Hematopoietic multipotent progenitor cell treated with erythropoietin and hydrocortisone succinate and interleukin-3 and kit ligand, for 8 days (in vitro differentiated cells): ENCODE data around the gene EPHA1.
A peak's percentile ranks its signal among the peaks of the same experiment; 100 is the strongest.

Experiments used
- DNase-seq: peaks from one replicate; pipeline ENCODE4 v3.0.0-alpha.2; 2015

The EPHA1 gene

DNA sequence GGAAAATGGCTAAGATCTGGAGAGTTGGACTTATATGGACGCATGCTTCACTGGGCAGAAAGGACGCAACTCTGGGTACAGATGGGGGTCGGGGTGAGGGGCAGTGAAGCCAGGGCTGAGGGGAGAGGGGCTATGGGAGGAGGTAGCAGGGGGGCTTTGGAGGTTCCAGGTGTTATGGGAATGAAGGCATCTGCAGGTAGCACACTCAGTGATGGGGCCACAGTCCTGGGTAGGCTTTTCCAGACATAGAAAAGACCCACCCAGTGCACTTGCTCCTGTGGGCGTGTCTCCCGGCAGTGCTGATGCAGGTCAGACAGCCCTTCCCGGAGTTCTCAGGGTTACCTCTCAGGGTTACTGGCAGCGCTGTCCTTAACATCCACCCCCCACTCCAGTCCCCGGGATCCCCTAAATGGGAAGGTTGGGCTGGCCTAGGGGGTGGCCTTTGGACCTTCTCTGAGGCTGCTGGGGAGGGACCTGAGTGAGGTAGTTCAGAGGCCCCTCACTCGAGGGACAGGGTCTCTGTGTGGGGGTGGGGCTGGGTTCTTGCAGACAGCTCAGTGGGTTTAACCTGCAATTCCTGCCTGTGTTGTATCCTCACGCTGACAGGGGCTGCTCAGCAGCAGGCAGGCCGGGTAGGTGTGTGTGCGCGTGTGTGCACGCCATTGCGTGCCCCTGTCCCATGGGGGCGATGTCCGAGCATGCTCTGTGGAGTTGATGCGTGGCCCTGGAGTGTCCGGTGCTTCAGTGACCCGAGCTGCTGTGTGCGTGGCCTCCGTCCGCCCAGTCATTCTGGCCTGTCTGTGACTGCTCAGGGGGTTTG, 21.3 kb downstream of the EPHA1 start:
- no peak for DNase-seq

DNA sequence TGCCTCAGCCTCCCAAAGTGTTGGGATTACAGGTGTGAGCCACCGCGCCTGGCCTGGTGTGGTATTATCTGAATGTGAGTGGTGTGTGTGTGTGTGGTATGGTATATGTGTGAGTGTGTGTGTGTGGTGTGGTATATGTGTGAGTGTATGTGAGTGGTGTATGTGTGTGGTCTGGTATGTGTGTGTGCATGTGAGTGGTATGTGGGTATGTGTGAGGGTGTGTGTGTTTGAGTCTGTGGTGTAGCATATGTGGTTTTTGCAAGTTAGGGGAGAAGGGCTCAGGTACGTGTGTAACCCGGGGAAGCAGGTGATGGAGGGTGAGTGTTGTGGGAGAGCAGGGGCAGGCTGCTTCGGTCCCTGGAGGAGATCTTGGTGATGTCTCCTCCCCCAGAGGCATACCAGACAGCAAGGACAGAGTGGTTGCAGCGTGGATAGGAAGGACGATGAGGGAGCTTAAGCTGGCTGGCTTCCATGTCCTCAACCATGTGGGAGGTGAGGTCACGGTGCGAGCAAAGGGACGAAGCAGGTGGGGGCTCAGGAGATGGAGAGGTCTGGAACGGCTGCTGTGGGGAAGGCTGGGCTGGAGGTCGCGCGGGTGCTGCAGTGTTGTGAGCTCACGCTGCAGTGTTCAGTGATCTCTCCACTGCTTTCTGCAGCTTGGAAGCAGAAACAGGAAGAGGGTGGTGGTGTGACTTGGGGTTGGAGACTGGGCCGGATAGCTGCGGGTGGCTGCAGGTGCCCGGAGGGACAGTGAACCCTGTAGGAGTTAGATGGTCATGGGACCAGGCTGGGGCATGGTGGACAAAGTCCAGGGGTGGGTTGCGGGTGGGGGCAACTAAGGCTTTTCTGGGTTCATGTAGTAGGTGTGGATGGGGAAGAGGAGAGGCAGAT, 22.5 kb downstream of the EPHA1 start:
- no peak for DNase-seq

DNA sequence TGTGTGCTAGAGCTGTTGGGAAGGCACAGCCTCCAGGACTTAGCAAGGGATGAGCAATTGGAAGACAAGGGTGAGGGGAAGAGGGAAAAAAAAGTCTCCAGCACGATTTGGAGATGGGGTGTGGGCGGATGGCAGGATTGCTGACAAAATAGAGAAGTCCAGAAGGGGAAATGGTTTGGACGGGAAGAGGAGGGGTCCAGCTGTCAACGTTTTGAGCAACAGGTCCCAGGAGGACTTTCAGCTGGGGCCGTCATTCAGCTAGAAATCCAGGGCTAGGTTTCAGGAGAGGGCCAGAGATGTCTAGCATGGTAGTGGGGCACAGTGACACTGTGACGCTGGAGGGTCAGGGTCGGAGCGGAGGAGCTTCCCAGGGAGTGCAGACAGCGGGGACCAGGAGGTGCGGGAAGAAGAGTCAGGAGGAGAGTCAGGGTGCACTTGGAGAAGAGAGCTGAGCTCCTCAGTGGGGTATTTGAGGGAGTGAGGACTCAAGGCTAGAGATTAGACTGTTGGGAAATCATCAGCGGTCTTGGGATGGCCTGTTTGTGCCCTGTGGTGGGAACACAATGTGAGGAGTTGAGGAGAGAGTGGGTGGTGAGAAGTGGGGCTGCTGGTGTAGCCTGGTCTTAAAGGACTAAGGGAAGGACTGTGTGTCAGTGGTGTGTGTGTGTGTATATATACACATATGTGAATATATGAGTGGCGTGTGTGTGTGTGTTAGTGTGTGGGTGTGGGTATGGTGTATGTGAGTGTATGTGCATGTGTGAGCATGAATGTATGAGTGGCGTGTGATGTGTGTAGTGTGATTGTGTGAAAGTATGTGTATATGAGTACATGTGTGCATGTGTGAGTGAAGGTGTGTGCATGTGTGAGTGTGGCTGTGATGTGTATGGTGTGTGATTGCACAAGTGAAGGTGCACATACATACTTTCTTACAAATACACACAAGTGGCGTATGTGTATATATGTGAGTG, 23.7 kb downstream of the EPHA1 start:
- no peak for DNase-seq

DNA sequence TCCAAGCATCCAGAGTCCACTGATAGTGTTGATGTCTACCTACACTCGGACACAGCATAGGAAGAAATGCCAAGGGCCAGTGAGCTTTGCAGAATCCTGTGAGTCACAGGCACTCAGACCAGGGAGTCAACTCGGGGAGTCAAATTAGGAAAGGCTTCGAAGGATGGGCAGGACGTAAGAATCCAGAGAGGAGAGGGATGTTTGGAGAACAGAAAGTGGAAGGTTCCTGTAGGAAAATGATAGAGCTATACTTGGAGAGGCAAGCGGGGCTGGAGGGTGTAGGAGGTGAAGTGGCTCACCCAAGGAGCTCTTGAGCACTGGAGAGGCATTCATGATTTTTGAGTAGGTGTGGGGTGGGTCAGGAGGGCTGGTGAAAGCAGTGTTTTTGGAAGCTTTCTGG, 24.5 kb downstream of the EPHA1 start:
- no peak for DNase-seq

DNA sequence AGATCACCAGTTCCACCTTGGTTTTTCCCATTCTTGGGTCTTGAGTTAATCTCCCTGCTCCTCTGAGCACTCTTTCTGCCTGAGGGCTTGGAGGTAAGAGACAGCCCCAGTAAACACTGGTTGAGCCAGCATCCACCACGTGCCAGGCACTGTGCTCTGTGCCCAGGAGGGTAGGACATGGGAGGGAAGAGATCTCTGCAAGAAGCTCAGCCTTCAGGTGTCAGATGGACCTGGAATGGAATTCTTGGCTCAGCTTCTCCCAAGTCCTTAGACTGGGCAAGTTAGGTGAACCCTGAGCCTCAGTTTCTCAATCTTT, 25.1 kb downstream of the EPHA1 start:
- DNase-seq = no peak

DNA sequence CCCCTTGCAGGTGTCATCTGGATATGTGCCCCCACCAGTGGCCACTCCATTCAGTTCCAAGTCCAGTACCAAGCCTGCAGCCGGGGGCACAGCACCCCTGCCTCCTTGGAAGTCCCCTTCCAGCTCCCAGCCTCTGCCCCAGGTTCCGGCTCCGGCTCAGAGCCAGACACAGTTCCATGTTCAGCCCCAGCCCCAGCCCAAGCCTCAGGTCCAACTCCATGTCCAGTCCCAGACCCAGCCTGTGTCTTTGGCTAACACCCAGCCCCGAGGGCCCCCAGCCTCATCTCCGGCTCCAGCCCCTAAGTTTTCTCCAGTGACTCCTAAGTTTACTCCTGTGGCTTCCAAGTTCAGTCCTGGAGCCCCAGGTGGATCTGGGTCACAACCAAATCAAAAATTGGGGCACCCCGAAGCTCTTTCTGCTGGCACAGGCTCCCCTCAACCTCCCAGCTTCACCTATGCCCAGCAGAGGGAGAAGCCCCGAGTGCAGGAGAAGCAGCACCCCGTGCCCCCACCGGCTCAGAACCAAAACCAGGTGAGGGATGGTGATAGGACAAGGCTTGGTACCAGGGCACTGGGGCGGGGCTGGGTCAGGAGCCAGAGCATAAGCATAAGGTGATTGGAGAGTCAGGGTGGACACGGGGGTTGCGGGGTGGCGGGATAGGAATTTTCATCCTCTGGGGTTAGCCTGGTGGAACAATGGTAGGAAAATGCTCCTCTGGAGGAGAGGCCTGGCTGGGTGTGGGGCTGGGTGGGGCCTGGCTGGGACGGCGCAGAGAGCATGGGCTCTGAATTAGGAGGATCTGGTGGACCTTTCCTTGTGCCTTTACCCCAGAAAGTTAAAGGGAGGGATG, 25.6 kb downstream of the EPHA1 start:
- DNase-seq = no peak

DNA sequence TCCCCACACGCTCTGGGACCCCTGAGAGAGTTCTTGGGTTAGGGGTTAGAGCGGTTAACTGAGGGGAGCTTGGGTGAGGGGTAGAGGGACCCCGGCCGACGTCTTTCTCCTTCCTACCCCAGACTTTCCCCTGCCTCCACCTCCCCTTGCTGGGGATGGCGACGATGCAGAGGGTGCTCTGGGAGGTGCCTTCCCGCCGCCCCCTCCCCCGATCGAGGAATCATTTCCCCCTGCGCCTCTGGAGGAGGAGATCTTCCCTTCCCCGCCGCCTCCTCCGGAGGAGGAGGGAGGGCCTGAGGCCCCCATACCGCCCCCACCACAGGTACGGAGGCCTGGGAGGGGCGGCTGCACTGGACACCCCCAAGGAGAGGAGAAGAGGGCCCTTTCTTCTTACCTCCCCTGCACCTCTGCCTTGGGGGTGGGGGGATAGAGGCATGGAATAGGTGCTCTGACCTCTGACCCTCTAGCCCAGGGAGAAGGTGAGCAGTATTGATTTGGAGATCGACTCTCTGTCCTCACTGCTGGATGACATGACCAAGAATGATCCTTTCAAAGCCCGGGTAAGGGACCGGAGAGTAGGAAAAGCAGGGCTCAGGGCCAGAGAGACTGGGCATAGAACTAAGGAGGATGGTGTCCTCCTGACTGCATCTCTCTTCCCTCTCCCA, 26.4 kb downstream of the EPHA1 start:
- no peak for DNase-seq

DNA sequence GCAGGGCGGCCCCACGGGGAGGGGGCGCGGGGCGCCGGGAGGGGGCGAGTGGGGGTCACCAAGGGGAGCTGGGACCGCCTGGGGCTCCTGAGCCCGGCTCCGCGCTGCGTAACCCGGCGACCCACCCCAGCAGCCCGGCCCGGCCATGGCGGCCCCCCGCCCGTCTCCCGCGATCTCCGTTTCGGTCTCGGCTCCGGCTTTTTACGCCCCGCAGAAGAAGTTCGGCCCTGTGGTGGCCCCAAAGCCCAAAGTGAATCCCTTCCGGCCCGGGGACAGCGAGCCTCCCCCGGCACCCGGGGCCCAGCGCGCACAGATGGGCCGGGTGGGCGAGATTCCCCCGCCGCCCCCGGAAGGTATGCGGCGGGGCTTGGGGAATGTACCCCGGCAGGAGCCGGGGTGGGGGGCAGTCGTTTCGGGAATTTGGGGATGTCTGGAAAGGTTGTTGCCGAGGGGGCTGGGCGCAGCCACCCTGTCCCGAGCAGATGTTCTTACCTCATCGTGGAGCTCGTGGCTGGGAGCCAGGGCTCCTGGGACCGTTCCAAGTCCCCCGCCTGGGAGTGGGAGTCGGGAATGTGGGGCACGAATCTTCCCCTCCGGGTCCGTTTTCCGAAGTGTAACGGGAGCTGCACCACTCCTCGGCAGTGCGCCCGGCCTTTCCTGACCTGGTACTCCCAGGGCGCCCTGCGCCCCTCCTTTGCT, 27.1 kb downstream of the EPHA1 start:
- no peak for DNase-seq

DNA sequence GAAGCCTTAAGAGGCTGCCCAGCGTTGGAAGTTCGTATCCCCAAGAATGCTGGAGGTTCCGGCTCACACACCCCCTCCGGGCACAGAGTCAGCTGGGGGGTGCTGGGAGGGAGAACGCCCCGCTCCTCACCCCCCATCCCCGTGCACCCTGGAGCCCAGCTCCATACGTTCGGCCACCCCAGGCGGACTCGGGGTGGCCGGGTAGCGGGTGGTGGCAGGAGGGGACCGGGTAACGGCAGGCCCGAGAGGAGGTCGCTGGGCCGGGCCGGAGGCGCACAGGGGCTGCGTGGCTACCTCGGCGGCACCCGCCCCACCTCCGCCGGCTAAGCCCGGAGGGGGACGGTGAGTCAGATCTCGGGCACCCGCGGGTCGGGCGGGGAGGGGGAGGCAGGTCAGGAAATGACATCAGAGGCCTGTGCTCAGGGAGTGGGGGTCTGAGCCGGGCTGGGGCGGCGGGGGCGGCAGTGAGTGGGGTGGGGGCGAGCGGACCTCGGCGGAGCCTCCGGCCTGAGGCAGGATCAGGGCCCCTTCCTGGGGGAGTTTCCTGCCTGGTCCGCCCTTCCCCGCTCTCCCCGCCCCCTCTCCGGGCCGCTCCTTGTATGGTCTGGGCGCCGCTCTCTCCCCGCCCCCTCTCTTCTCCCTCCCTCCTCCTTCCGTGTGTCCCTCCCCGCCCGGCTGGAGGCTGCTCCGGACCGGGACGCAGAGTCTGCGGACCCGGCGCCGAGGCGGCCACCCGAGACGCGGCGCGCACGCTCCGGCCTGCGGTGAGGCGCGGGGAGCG, 27.8 kb downstream of the EPHA1 start, which contains the start of gene ZYX:
Gene ZYX (plus strand): TSS at position 700 of the 781 bp plus-strand sequence. CDS start 227 bp downstream, outside the sequence.
- DNase-seq = peak; percentile 80

DNA sequence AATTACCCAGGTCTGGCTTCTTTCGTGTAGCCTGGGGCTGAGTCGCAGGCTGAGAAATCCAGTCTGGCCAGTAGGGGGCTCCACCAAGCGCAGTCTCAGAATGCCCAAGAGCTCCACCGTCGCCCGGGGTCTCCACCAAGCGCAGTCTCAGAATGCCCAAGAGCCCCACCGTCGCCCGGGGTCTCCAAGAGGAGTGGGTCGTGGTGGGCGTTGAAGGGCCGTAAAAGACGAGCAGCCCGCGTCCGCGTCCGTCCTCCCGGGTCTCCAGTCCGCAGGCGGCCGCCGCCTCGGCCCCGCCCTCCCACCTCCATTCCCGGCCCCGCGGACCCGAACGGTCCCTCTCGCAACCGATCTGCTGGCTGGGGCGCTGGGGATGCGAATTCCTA, 28.4 kb downstream of the EPHA1 start:
- peak; percentile 79 for DNase-seq

DNA sequence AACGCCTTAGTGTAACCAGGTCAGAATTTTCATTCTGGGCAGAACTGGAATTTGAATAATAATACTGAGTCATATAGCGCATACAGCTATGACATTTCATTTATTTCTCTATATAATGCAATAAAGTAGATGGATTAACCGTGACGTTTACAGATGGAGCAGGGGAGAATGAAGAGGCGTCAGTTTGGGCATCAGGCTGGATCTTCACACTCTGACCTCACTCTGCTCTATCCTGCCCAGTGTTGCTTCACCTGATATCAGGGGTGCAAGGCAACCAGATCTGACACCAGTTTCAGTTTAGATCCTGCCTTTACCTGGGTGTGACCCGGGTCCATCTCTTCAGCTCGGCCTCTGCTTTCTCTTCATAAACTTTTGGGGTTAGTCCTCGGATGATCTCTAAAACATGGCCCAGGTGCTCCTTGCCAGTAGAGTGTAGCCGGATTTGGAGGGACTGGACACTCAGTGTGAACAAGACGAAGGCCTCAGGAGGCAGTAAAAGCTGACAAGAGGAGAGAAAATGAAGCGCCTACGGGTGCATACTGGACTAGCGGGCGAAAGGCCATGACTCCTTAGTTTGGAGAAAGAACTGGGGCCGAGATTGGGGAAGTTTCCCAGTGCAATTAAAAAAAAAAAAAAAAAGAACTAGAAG, 28.9 kb downstream of the EPHA1 start:
- DNase-seq = no peak

DNA sequence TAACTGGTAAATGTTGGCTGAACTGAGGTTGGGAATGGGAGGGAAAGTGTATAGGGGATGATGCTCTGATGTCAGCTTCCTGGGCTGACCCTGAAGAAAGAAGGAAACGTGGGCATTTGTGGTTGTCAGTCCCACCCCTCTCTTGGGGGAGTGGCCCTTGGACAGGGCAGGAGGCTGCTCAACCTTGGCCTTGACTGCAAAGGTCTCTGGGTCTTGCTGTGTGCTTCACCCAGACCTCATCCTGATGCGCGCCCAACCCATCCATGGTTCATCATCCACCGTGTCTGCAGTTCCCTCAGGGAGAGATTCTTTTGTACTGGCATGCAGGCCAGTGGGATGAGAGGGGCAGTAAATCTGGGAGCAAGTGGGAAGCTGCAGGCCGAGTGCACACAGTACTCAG, 32.3 kb downstream of the EPHA1 start:
- DNase-seq = no peak

DNA sequence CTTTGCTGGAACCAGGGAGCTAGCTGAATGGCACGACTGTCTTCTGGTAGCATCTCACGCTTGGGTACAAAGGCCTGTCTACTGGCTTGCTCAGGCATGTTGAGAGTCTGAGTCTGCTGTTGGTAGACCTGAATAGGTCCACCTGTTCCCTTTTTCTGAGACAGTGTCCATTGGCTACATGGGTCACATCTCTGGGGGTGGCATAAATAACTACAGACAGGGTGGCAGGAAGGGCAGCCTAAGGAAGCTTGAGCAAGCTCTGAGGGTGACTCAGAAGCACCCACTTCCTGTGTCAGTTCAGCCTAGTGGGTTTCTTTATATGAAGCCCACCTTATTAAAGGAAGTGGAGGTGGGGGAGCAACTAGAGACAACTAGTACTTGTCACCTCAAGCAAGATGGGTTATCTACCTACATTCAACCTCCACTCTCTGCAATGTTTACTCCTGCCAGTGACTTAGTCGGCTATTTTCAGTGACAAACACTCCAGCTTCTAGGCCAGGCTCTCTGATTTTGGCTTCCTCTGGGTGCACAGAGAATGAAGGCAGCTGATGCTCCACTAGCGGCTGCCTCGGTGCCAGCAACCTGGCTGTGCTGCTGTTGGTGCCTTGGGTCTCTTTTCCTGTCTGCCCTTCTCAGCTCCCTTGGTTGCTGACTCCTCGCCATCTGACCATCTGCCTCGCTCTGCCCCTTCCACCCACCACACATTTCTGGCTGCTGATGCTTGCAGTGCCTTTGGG, 33.2 kb downstream of the EPHA1 start:
- DNase-seq = no peak

DNA sequence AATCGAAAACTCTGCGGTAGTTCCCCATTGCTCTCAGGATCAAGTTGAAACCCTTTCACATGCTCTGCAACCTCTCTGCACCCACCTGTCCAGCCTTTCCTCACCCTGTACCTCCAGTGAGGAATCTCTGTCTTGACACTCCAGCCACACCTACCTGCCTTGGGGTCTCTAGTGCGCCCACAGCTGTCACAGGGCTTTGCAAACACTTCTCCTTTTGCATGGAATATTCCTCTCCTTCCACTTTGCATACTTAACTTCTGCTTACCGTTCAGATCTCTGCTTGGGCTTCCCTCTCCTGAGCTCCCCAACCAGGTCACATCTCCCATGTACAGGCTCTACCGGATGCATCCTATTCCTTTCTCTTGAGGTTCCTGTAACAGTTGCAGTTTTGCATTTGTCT, 34.1 kb downstream of the EPHA1 start:
- no peak for DNase-seq

DNA sequence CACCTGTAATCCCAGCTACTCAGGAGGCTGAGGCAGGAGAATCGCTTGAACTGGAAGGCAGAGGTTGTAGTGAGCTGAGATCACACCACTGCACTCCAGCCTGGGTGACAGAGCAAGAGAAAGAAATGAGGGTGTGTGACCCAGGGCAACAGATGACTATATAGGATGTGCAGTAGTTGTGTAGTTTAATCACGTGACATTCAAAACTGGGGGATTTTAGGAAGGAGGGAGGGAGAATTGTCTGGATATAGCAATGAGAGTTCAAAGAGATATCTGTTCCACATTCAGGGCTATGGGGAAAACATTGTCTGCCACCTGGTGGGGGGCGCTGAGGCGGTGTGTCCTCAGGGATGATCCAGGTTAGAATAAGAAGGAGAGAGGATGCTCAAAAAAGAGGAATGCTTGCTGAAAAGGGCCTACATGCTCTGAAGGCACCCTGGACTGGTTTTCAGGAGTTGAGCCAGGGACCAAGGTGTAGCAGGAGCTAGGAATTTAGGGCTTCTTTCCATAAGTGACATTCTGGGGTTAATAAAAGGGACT, 35.3 kb downstream of the EPHA1 start:
- DNase-seq = no peak

DNA sequence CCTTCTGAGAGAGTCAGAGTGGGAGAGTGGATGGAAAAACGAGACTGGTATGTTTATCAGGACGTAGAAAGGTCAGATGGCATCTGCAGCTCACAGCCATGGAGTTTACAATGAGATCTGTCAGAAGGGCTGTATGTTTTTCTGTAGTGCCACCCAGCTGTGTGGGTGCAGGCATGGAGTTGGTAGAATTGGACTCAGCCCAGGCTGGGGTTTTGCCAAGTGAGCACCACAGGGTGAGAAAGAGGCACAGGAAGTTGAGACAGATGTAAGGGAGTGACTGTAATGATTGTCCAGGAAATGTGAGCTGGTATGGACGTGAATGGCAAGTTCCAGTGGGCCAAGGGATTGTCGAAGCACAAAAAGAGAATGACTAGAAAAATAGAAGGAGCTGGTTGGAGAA, 36.6 kb downstream of the EPHA1 start:
- DNase-seq = peak; percentile 77

DNA sequence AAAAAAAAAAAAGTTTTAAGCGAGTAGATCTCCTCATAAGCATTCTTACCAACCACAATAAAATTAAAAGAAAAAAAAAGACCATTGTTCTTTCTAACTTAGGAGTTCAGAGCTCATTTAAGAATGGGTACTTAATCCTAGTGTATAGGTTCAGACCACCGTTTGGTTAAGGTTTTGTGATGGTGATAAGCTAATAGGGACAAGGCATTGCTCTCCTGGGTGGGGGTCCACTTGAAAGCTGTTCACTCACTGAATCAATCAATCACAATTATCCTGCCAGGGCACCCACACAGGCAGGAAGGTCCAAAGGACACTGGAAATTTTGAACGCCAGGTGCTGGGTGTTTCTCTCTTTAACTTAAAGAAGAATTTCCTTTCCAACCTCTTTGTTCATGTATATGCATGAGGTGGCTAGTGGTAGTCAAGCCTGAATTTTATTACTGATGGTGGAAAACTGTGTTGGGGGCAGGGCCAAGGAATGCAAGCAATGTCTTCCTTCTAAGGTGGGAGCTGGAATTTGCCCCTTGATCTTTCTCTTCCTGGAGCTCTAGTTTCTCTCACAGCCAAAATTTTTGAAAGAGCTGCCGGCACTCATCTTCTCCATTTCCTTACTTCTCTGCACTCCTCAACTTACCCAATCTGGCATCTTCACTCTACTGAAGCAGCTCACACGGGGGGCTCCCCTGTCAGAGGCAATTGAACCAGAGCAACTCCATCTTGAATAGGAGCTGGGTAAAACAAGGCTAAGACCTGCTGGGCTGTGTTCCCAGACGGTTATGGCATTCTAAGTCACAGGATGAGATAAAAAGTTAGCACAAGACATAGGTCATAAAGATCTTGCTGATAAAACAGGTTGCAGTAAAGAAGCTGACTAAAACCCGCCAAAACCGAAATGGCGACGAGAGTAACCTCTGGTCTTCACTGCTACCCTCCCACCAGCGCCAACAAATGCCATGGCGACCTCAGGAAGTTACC, 38.7 kb downstream of the EPHA1 start:
- no peak for DNase-seq
